Osteoblast (primary cell): Measurements from ENCODE around the gene ADGRA3. TPM values are rescaled to one million over a fixed set of nuclear protein-coding genes. Genes with fewer than 3 reads are reported as not detected.

Source experiments
- DNase-seq: peaks from one replicate; pipeline ENCODE4 v3.0.0; 2011; ENCODE audit warnings: low spot score, mixed read lengths; ENCODE audit not compliant: insufficient read length; ENCODE audit errors: missing footprints
- H2AFZ ChIP-seq: 2 replicates; pipeline ENCODE4 v1.6.0; 2011; ENCODE audit warnings: mild to moderate bottlenecking, low read length
- H3K27ac ChIP-seq: 2 replicates; pipeline ENCODE4 v1.5.1; 2011; ENCODE audit warnings: mild to moderate bottlenecking, low read depth, low read length, moderate library complexity
- H3K27me3 ChIP-seq: 2 replicates; pipeline ENCODE4 v1.6.0; 2012; ENCODE audit warnings: mild to moderate bottlenecking, control low read depth, inconsistent platforms, low read length, moderate library complexity; ENCODE audit not compliant: insufficient read depth
- H3K36me3 ChIP-seq: 2 replicates; pipeline ENCODE4 v1.5.1; 2011; ENCODE audit warnings: mild to moderate bottlenecking, low read length, control low read depth, moderate library complexity; ENCODE audit not compliant: insufficient read depth
- H3K4me1 ChIP-seq: 2 replicates; pipeline ENCODE4 v1.5.1; 2011; ENCODE audit warnings: mild to moderate bottlenecking, low read length, control low read depth, moderate library complexity; ENCODE audit not compliant: insufficient read depth
- H3K4me2 ChIP-seq: 2 replicates; pipeline ENCODE4 v1.6.0; 2011; ENCODE audit warnings: mild to moderate bottlenecking, low read length; ENCODE audit not compliant: insufficient read depth
- H3K4me3 ChIP-seq: fragments of 200-600 bp; sonication (generic); 3 replicates; pipeline ENCODE4 v1.5.1; 2012; ENCODE audit warnings: mild to moderate bottlenecking, low read length, inconsistent platforms; ENCODE audit not compliant: insufficient read depth
- H3K79me2 ChIP-seq: 2 replicates; pipeline ENCODE4 v1.6.0; 2012; ENCODE audit warnings: mild to moderate bottlenecking, low read length, control low read depth, inconsistent platforms; ENCODE audit not compliant: insufficient read depth
- H3K9me3 ChIP-seq: 2 replicates; pipeline ENCODE4 v1.5.1; 2011; ENCODE audit warnings: low read depth, low read length, control low read depth
- H4K20me1 ChIP-seq: 2 replicates; pipeline ENCODE4 v1.6.0; 2012; ENCODE audit warnings: mild to moderate bottlenecking, low read length, control low read depth; ENCODE audit not compliant: insufficient read depth
- total RNA-seq: library from RNA; depleted of rRNA; stranded (reverse); fragments of >200 nt; gene quantifications from 2 replicates; pipeline ENCODE4 v1.2.3, GENCODE V29; 2012
- TF ChIP-seq, protein P1 (sequence below): IDR thresholded peaks from 2 replicates; pipeline ENCODE4 v1.5.1; 2011; ENCODE audit warnings: mild to moderate bottlenecking, low read depth, low read length, moderate library complexity; ENCODE audit errors: extremely low read depth

Gene ADGRA3
- total RNA-seq, 1 donor: 25.3 TPM

GRCh38 chr4:22532117-22532516 is 16.3 kb upstream of the ADGRA3 start:
- Histone ChIP-seq H3K27ac (no peak overlapping the region), H3K9me3 (no peaks in the 10 kb centered on the region), H3K36me3 (no peaks in the 10 kb centered on the region), H3K4me1 (no peaks in the 10 kb centered on the region), H2AFZ (no peak overlapping the region), H3K79me2 (no peaks in the 10 kb centered on the region), H3K4me3 (no peak overlapping the region), H3K27me3 (no peaks in the 10 kb centered on the region), H4K20me1 (no peaks in the 10 kb centered on the region), H3K4me2 (no peak overlapping the region)
- DNase-seq: no peak
- TF ChIP-seq, protein P1, sequence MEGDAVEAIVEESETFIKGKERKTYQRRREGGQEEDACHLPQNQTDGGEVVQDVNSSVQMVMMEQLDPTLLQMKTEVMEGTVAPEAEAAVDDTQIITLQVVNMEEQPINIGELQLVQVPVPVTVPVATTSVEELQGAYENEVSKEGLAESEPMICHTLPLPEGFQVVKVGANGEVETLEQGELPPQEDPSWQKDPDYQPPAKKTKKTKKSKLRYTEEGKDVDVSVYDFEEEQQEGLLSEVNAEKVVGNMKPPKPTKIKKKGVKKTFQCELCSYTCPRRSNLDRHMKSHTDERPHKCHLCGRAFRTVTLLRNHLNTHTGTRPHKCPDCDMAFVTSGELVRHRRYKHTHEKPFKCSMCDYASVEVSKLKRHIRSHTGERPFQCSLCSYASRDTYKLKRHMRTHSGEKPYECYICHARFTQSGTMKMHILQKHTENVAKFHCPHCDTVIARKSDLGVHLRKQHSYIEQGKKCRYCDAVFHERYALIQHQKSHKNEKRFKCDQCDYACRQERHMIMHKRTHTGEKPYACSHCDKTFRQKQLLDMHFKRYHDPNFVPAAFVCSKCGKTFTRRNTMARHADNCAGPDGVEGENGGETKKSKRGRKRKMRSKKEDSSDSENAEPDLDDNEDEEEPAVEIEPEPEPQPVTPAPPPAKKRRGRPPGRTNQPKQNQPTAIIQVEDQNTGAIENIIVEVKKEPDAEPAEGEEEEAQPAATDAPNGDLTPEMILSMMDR: no peak

- Histone ChIP-seq H2AFZ (no peak overlapping the region), H3K4me3 (no peak overlapping the region), H3K27ac (no peak overlapping the region), H3K9me3 (no peaks in the 10 kb centered on the region), H3K36me3 (no peaks in the 10 kb centered on the region), H3K27me3 (no peaks in the 10 kb centered on the region), H3K79me2 (no peaks in the 10 kb centered on the region), H3K4me1 (no peaks in the 10 kb centered on the region), H4K20me1 (no peaks in the 10 kb centered on the region), H3K4me2 (no peak overlapping the region)
- no peak for DNase-seq
- TF ChIP-seq, protein P1: no peak
Observed at GRCh38 chr4:22531311-22532019, 15.6 kb upstream of the ADGRA3 start.

- no peak overlapping the region for H3K27ac ChIP-seq
- no peak overlapping the region for H2AFZ ChIP-seq
- no peaks in the 10 kb centered on the region for H3K4me1 ChIP-seq
- H3K4me3 ChIP-seq: no peak overlapping the region
- no peaks in the 10 kb centered on the region for H3K9me3 ChIP-seq
- no peaks in the 10 kb centered on the region for H3K36me3 ChIP-seq
- no peaks in the 10 kb centered on the region for H3K27me3 ChIP-seq
- no peaks in the 10 kb centered on the region for H4K20me1 ChIP-seq
- no peak for DNase-seq
- TF ChIP-seq, protein P1: no peak
- H3K4me2 ChIP-seq: no peak overlapping the region
- no peaks in the 10 kb centered on the region for H3K79me2 ChIP-seq
Observed at GRCh38 chr4:22524895-22525294, 9.0 kb upstream of the ADGRA3 start.

DNA sequence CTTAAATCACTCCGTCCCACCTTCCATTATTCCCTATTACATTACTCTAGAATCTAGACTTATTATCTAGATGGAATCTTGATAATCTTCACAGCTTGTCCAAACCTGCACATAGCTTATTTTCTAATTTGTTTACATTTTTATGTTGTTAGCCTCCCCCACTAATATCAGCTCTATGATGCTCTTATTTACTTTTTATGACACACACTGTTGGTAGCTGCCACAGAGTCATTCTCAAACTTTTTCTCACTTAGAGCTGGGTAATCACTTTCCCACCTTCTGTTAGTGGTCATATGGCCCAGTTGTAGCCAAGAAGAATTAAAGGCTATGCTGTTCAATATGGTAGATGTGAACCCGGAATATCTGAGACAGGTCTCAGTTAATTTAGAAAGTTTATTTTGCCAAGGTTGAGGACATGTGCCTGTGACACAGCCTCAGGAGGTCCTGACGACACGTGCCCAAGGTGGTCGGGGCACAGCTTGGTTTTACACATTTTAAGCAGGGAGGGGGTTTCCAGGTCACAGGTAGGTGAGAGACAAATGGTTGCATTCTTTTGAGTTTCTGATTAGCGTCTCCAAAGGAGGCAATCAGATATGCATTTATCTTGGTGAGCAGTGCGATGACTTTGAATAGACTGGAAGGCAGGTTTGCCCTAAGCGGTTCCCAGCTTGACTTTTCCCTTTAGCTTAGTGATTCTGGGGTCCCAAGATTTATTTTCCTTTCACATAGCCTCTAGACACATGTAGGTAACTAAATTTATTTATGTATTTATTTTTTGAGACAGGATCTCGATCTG is 7.0 kb upstream of the ADGRA3 start:
- no peak overlapping the region for H2AFZ ChIP-seq
- TF ChIP-seq, protein P1: no peak
- H4K20me1 ChIP-seq: no peaks in the 10 kb centered on the region
- no peaks in the 10 kb centered on the region for H3K9me3 ChIP-seq
- no peaks in the 10 kb centered on the region for H3K79me2 ChIP-seq
- no peaks in the 10 kb centered on the region for H3K36me3 ChIP-seq
- DNase-seq: no peak
- H3K27me3 ChIP-seq: no peaks in the 10 kb centered on the region
- H3K4me3 ChIP-seq: no peak overlapping the region
- no peak overlapping the region for H3K4me2 ChIP-seq
- H3K4me1 ChIP-seq: no peaks in the 10 kb centered on the region
- no peak overlapping the region for H3K27ac ChIP-seq
